H1 (cell line): Measurements from ENCODE around the gene DOP1B. TPM values are rescaled to one million over a fixed set of nuclear protein-coding genes. Genes with fewer than 3 reads are reported as not detected.

ENCODE experiments used
- BRCA1 ChIP-seq: IDR thresholded peaks from 2 replicates; pipeline ENCODE4 v1.6.1; 2012; ENCODE audit warnings: low read depth, low read length, improper control_type of control experiment
- CHD7 ChIP-seq: fragments of 300-600 bp; sonication (generic); IDR thresholded peaks from 2 replicates; pipeline ENCODE4 v1.7.1; 2012; ENCODE audit warnings: low read length, moderate library complexity, mild to moderate bottlenecking, inconsistent platforms; ENCODE audit not compliant: insufficient replicate concordance
- EGR1 ChIP-seq: IDR thresholded peaks from 2 replicates; pipeline ENCODE4 v1.6.1; 2011; ENCODE audit warnings: low read depth, low read length, borderline replicate concordance
- EZH2 ChIP-seq: fragments of 200-600 bp; sonication (generic); IDR thresholded peaks from 2 replicates; pipeline ENCODE4 v1.7.1; 2012; ENCODE audit warnings: low read depth, mild to moderate bottlenecking, moderate library complexity, low read length, inconsistent platforms; ENCODE audit not compliant: severe bottlenecking
- KDM1A ChIP-seq: fragments of 200-600, 300-600 bp; sonication (generic); IDR thresholded peaks from 2 replicates; pipeline ENCODE4 v1.7.1; 2016; ENCODE audit warnings: mild to moderate bottlenecking, low read length, borderline replicate concordance
- POU5F1 ChIP-seq: IDR thresholded peaks from 2 replicates; pipeline ENCODE4 v1.6.1; 2011; ENCODE audit warnings: low read depth, mild to moderate bottlenecking, low read length, moderate library complexity
- SUZ12 ChIP-seq: fragments of 200-600 bp; sonication (generic); IDR thresholded peaks from 2 replicates; pipeline ENCODE4 v1.6.1; 2012; ENCODE audit warnings: mild to moderate bottlenecking, inconsistent platforms, low read length, moderate library complexity, mixed read lengths
- TAF1 ChIP-seq: IDR thresholded peaks from 2 replicates; pipeline ENCODE4 v1.6.1; 2011; ENCODE audit warnings: mild to moderate bottlenecking, low read depth, low read length
- TBP ChIP-seq: IDR thresholded peaks from 2 replicates; pipeline ENCODE4 v1.6.1; 2011; ENCODE audit warnings: low read depth, low read length, improper control_type of control experiment
- polyA plus RNA-seq, 7 experiments: library from polyadenylated mRNA; depleted of rRNA in 3 of 7; stranded (reverse) in 5 of 7; unstranded in 2 of 7; fragments of >200 nt in 5 of 7; fragments of 200-250 nt in 2 of 7; gene quantifications; 1 replicate in 5 of 7; 2 replicates in 1 of 7; 4 replicates in 1 of 7; pipeline versions ENCODE4 v1.2.1 to v1.2.3, GENCODE V29; 2011 to 2013; ENCODE audit warnings: missing spikeins in 2 of 7, mixed read lengths in 2 of 7
- total RNA-seq: library from RNA; stranded (reverse); fragmentation: NEBNext Ultra II Directional; extraction: Animal tissue kit (Norgen Biotek cat#: 25700); gene quantifications from 2 replicates; pipeline ENCODE4 v1.2.1, GENCODE V29; 2021

Gene DOP1B
- total and polyA plus RNA-seq, 2 of the 8 experiments (the other 6 are each of a cell fraction or from before 2014, with no cell fraction given), result 2.8 to 9.9 TPM

- no peak for TF ChIP-seq CHD7
- TF ChIP-seq TBP, result no peak
- no peak for TF ChIP-seq KDM1A
- no peak for TF ChIP-seq EZH2
- TF ChIP-seq POU5F1, result no peak
- TF ChIP-seq EGR1, result no peak
- no peak for TF ChIP-seq BRCA1
- TF ChIP-seq TAF1, result no peak
- TF ChIP-seq SUZ12, result no peak
Observed at GRCh38 chr21:36190736-36191135, 34.1 kb downstream of the DOP1B start (continued).
